Aorta (tissue), 5 donors: ENCODE results near the gene IL2. TPM values are rescaled to one million over a fixed set of nuclear protein-coding genes. Genes with fewer than 3 reads are reported as not detected.

Source experiments
- ATAC-seq: fragments of 200-7000 bp; cut with Tn5 transposase; one replicate; pipeline ENCODE4 v1.9.1; 2022; ENCODE audit warnings: moderate library complexity; ENCODE audit not compliant: low FRiP score
- DNase-seq, 2 donors: peaks; one replicate each; pipeline ENCODE4 v3.0.0-alpha.2; 2020
- H3K27ac ChIP-seq, 2 donors: one replicate each; pipeline ENCODE4 v1.5.1; 2013; ENCODE audit warnings: low read length in 2 of 2, mild to moderate bottlenecking in 2 of 2, moderate library complexity in 2 of 2, control low read depth in 1 of 2, inconsistent platforms in 1 of 2, low read depth in 1 of 2
- H3K27me3 ChIP-seq, 2 donors: one replicate each; pipeline ENCODE4 v1.6.1; 2013; ENCODE audit warnings: control low read depth in 1 of 2, low read length in 1 of 2, mild to moderate bottlenecking in 1 of 2, moderate library complexity in 1 of 2; ENCODE audit not compliant: insufficient read depth in 2 of 2, control insufficient read depth in 1 of 2
- H3K36me3 ChIP-seq, 2 donors: one replicate each; pipeline ENCODE4 v1.6.1; 2013; ENCODE audit warnings: control low read depth in 1 of 2, low read length in 1 of 2, mild to moderate bottlenecking in 1 of 2; ENCODE audit not compliant: insufficient read depth in 2 of 2, control insufficient read depth in 1 of 2
- H3K4me1 ChIP-seq, 2 donors: one replicate each; pipeline ENCODE4 v1.6.1; 2013; ENCODE audit warnings: low read length in 2 of 2, control low read depth in 1 of 2, mild to moderate bottlenecking in 1 of 2, moderate library complexity in 1 of 2; ENCODE audit not compliant: insufficient read depth in 2 of 2, control insufficient read depth in 1 of 2
- H3K4me3 ChIP-seq, 2 donors: one replicate each; pipeline ENCODE4 v1.5.1; 2013; ENCODE audit warnings: low read length in 2 of 2, control low read depth in 1 of 2, mild to moderate bottlenecking in 1 of 2
- H3K9me3 ChIP-seq: one replicate; pipeline ENCODE4 v1.6.1; 2013; ENCODE audit warnings: mild to moderate bottlenecking, low read length; ENCODE audit not compliant: control insufficient read depth
- WGBS, 2 donors: extraction: QIAGEN DNeasy Blood & Tissue Kit; methylation state at CpG; one replicate each; pipeline ENCODE4 v1.1.7; 2013; 5-methylcytosine and 5-hydroxymethylcytosine counted together
- intact Hi-C, 2 donors: fragments of 100-400 bp; cut with DNase I; formaldehyde crosslinking; loops; one replicate each; pipeline versions ENCODE4 v1.14.2 to v1.15.0; 2022
- polyA plus RNA-seq, 2 donors: library from polyadenylated mRNA; stranded (reverse); fragments of 200-250 nt; gene quantifications; one replicate each; pipeline ENCODE4 v1.2.3, GENCODE V29; 2013
- total RNA-seq, 2 donors: library from RNA; stranded (reverse); fragmentation: NEBNext Ultra II Directional; extraction: Animal tissue kit (Norgen Biotek cat#: 25700); gene quantifications; one replicate each; pipeline ENCODE4 v1.2.1, GENCODE V29; 2021
- donor health status: healthy with polysubstance abuse.
- donor health status: Bipolar disorder and iron deficiency.
- donor health status: DM: no; HTN: no; CAD: no.
- donor health status: DM: no; HTN: no; CAD: no.
- donor health status: DM: yes; HTN: yes; CAD: no.

IL2 gene
- total and polyA plus RNA-seq, 4 donors = not detected

- H3K27ac ChIP-seq = no peak overlapping the region
- no peak for DNase-seq
- H3K4me1 ChIP-seq = no peaks in the 10 kb centered on the region
- no peak for ATAC-seq
- no peaks in the 10 kb centered on the region for H3K9me3 ChIP-seq
- no peak overlapping the region for H3K4me3 ChIP-seq
- no peaks in the 10 kb centered on the region for H3K36me3 ChIP-seq
- intact Hi-C loops = no loop called here
- no peaks in the 10 kb centered on the region for H3K27me3 ChIP-seq
These were observed 33.3 kb downstream of the IL2 start for GRCh38 chr4:122423246-122423645.

DNA sequence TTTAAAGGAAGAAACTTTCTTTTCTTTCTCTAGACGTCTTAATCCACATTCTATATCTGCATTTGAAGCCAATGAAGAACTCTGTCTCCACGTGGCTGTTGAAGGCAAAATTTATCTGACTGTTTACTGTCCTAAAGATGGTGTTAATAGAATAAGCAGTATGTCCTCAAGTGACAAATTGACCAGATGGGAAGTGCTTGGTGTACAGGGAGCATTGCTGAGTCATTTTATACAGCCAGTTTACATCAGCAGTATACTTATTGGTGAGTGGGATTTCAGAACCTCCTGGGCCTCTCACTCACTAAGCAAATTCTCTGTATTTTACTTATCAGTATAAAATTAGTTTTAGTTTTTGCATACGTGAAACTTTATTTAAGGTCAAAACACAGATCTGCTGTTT, 44.0 kb downstream of the IL2 start:
- H3K27ac ChIP-seq = no peak overlapping the region
- H3K4me3 ChIP-seq = no peak overlapping the region
- intact Hi-C loops = no loop called here
- DNase-seq (no peak), ATAC-seq (no peak)
- 39 to 48% methylated on average over 3 of the region's 3 CpGs for WGBS, 2 donors
- H3K9me3 ChIP-seq = peaks cover 2% of the 10 kb centered on the region
- no peaks in the 10 kb centered on the region for H3K36me3 ChIP-seq
- no peaks in the 10 kb centered on the region for H3K4me1 ChIP-seq
- peaks cover 0 to 1% of the 10 kb centered on the region in 2 donors for H3K27me3 ChIP-seq

DNA sequence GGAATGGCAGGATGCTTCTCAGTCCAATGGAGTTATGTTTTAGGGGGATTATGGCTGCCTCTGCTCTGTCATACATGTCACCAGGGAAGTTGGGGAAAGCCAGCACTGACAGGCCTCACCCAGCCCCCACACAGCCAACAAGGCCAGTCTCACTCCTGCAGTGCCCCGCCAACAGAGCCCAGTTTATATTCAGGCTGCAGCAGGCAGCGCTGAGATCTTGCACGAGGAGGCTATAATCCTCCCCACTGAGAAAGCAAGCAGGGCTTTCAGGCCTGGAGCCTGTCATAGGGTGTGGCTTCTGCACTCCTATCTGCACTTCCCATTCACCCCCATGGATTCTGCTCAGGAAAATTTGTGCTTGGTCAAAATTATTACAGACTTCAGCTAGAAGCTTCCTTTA, 52.7 kb downstream of the IL2 start:
- Histone ChIP-seq H3K27ac (no peak overlapping the region), H3K36me3 (no peaks in the 10 kb centered on the region), H3K9me3 (peaks cover 2% of the 10 kb centered on the region), H3K4me3 (no peak overlapping the region), H3K4me1 (no peaks in the 10 kb centered on the region), H3K27me3 (peaks cover 0 to 1% of the 10 kb centered on the region in 2 donors)
- intact Hi-C loops = no loop called here
- WGBS, 2 donors = 50 to 52% methylated on average over 3 of the region's 3 CpGs
- ATAC-seq (no peak), DNase-seq (no peak)

Other genes starting within 250 kb of the IL2 start
- not detected for gene ADAD1, start 77.7 kb downstream of the IL2 start, total RNA-seq
- not detected for gene ADAD1, start 77.7 kb downstream of the IL2 start, polyA plus RNA-seq
- not detected for gene IL21, start 164.3 kb upstream of the IL2 start, total RNA-seq
- gene IL21, start 164.3 kb upstream of the IL2 start, polyA plus RNA-seq = not detected